ENCODE results near the gene GRPR. TPM values are rescaled to one million over a fixed set of nuclear protein-coding genes. Genes with fewer than 3 reads are reported as not detected.
A peak's percentile ranks its signal among the peaks of the same experiment; 100 is the strongest.
"Not testable (repeated sequence)": the region's sequence is repeated elsewhere in the genome, so short reads cannot be mapped to it uniquely, and the experiment has no call there.

The GRPR gene
- total RNA-seq, 2 donors from 2014 or later: 3.1 to 5.6 TPM

- intact Hi-C loops (cut with DNase I): no loop called here
- peak; percentile 40 for ATAC-seq
Measured at GRCh38 chrX:16144420-16144819, 21.1 kb downstream of the GRPR start.

GRCh38 chrX:16145093-16145492 is 21.7 kb downstream of the GRPR start:
- H3K27ac ChIP-seq: peak overlapping the region in 2 of 4 donors; percentile 6 to 47
- H3K4me1 ChIP-seq: peaks cover 15% of the 10 kb centered on the region
- H3K9me3 ChIP-seq; intact Hi-C loops (cut with DNase I); DNase-seq; H3K4me3 ChIP-seq; H3K27me3 ChIP-seq; H3K36me3 ChIP-seq (replicated peaks in 1 of 2; ENCODE audit: insufficient read depth in 1 of 2, low read depth in 2 of 2); ATAC-seq: not testable (repeated sequence)
- WGBS, 2 donors: 32 to 63% methylated on average over 1 of the region's 1 CpG

More at GRCh38 chrX:16144420-16144819, 21.1 kb downstream of the GRPR start:
- 7 to 14% methylated on average over 2 of the region's 2 CpGs for WGBS, 2 donors
- Histone ChIP-seq H3K36me3 (replicated peaks in 1 of 2; ENCODE audit: insufficient read depth in 1 of 2, low read depth in 2 of 2) (no peaks in the 10 kb centered on the region), H3K27ac (peak overlapping the region in 2 of 4 donors; percentile 6 to 47), H3K4me3 (no peak overlapping the region), H3K27me3 (no peaks in the 10 kb centered on the region), H3K4me1 (peaks cover 15% of the 10 kb centered on the region), H3K9me3 (no peaks in the 10 kb centered on the region)
- peak in 2 of 4 donors; percentile 14 to 22 for DNase-seq
- TF ChIP-seq CTCF (IDR thresholded peaks at IDR 0.05) (no peak), POLR2A (IDR thresholded peaks at IDR 0.05) (no peak)

- H3K9me3 ChIP-seq: no peaks in the 10 kb centered on the region
- intact Hi-C loops (cut with DNase I): no loop called here
- no peaks in the 10 kb centered on the region for H3K36me3 ChIP-seq (replicated peaks in 1 of 2; ENCODE audit: insufficient read depth in 1 of 2, low read depth in 2 of 2)
- H3K27ac ChIP-seq: no peak overlapping the region
- peaks cover 15% of the 10 kb centered on the region for H3K4me1 ChIP-seq
- no peak for DNase-seq
- TF ChIP-seq CTCF (IDR thresholded peaks at IDR 0.05): no peak
- no peak for TF ChIP-seq POLR2A (IDR thresholded peaks at IDR 0.05)
- no peak for ATAC-seq
- H3K27me3 ChIP-seq: no peaks in the 10 kb centered on the region
- no peak overlapping the region for H3K4me3 ChIP-seq
Measured at GRCh38 chrX:16145656-16146055, 22.3 kb downstream of the GRPR start.

GRCh38 chrX:16148896-16149295 is 25.5 kb downstream of the GRPR start:
- no peak overlapping the region for H3K4me3 ChIP-seq
- no peaks in the 10 kb centered on the region for H3K27me3 ChIP-seq
- TF ChIP-seq CTCF (IDR thresholded peaks at IDR 0.05): no peak
- intact Hi-C loops (cut with DNase I): no loop called here
- no peaks in the 10 kb centered on the region for H3K4me1 ChIP-seq
- no peaks in the 10 kb centered on the region for H3K36me3 ChIP-seq (replicated peaks in 1 of 2; ENCODE audit: insufficient read depth in 1 of 2, low read depth in 2 of 2)
- ATAC-seq (no peak), DNase-seq (peak in 1 of 4 donors; percentile 4)
- no peak overlapping the region for H3K27ac ChIP-seq
- WGBS, 2 donors: 67 to 100% methylated on average over 1 to 3 of the region's 3 CpGs
- H3K9me3 ChIP-seq: no peaks in the 10 kb centered on the region

- TF ChIP-seq POLR2A (IDR thresholded peaks at IDR 0.05) (no peak), CTCF (IDR thresholded peaks at IDR 0.05) (no peak)
- 32 to 43% methylated on average over 5 of the region's 5 CpGs for WGBS, 2 donors
- ATAC-seq (no peak), DNase-seq (no peak)
- no peaks in the 10 kb centered on the region for H3K4me1 ChIP-seq
- intact Hi-C loops (cut with DNase I): no loop called here
- H3K27ac ChIP-seq: no peak overlapping the region
- H3K4me3 ChIP-seq: no peak overlapping the region
- H3K9me3 ChIP-seq: no peaks in the 10 kb centered on the region
- H3K36me3 ChIP-seq (replicated peaks in 1 of 2; ENCODE audit: insufficient read depth in 1 of 2, low read depth in 2 of 2): no peaks in the 10 kb centered on the region
- H3K27me3 ChIP-seq: no peaks in the 10 kb centered on the region
Measured at GRCh38 chrX:16155581-16156096, 32.3 kb downstream of the GRPR start.
